GM12875 (cell line): Measurements from ENCODE around the gene GUCY2C.

Source experiments
- H3K4me3 ChIP-seq: one replicate; pipeline ENCODE4 v1.5.1; 2011; ENCODE audit warnings: low read depth, low read length, control low read depth
- TF ChIP-seq, protein P1 (sequence below): IDR thresholded peaks from 2 replicates; pipeline ENCODE4 v1.5.1; 2011; ENCODE audit warnings: low read depth, mild to moderate bottlenecking, control low read depth, inconsistent platforms, low read length, moderate library complexity, borderline replicate concordance; ENCODE audit not compliant: insufficient read depth

GUCY2C gene

DNA sequence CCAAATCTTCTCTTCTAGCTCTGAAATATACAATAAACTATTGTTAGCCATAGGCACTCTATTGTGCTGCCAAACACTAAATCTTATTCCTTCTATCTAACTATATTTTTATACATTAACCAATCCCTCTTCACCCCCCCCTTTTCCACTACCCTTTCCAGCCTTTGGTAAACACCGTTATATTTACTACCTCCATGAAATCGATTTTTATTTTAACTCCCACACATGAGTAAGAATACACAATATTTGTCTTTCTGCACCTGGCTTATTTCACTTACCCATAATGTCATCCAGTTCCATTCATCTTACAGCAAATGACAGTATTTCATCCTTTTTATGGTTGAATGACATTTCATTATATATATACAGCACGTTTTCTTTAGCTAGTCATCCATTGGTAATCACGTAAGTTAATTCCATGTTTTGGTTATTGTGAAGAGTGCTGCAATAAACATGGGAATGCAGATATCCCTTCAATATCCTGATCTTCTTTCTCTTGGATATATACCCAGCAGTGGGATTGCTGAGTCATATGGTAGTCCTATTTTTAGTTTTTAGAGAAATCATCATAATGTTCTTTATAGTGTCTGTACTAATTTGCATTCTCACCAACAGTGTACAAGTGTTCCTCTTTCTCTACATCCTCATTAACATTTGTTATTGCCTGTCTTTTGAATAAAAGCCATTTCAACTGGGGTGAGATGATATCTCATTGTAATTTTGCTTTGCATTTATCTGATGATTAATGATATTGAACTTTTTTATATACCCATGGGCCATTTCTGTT lies 94.5 kb downstream of the GUCY2C start:
- no peak overlapping the region for H3K4me3 ChIP-seq
- TF ChIP-seq, protein P1, sequence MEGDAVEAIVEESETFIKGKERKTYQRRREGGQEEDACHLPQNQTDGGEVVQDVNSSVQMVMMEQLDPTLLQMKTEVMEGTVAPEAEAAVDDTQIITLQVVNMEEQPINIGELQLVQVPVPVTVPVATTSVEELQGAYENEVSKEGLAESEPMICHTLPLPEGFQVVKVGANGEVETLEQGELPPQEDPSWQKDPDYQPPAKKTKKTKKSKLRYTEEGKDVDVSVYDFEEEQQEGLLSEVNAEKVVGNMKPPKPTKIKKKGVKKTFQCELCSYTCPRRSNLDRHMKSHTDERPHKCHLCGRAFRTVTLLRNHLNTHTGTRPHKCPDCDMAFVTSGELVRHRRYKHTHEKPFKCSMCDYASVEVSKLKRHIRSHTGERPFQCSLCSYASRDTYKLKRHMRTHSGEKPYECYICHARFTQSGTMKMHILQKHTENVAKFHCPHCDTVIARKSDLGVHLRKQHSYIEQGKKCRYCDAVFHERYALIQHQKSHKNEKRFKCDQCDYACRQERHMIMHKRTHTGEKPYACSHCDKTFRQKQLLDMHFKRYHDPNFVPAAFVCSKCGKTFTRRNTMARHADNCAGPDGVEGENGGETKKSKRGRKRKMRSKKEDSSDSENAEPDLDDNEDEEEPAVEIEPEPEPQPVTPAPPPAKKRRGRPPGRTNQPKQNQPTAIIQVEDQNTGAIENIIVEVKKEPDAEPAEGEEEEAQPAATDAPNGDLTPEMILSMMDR: no peak

DNA sequence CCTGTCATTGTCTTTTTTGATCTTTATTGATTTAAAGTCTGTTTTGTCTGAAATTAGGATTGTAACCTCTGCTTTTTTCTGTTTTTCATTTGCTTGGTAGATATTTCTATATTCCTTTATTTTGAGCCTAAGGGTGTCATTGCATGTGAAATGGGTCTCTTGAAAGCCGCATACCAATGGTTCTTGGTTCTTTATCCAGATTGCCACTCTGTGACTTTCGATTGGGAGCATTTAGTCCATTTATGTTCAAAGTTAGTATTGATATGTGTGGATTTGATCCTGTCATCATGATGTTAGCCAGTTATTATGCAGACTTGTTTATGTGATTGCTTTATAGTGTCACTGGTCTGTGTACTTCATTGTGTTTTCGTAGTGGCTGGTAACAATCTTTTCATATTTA lies 98.9 kb downstream of the GUCY2C start:
- no peak overlapping the region for H3K4me3 ChIP-seq
- TF ChIP-seq, protein P1: no peak

DNA sequence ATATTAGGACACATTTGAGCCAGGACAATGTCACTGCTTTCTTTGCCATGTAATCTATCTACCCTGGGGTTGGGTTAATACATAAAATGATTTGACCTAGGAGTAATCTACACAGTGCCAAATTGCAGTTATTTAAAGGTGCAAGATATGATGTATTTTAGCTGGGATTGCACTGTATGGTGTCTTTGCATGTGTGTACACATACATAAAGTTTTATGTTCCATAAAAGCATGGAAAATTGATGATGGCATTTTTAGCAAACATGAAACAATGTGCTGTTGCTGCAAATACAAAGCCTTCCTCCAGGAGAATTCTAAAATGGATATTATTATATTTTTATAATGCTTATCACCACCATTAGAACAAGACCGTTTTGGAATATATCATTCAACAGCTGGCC lies 104.7 kb downstream of the GUCY2C start:
- TF ChIP-seq, protein P1: no peak
- no peak overlapping the region for H3K4me3 ChIP-seq

DNA sequence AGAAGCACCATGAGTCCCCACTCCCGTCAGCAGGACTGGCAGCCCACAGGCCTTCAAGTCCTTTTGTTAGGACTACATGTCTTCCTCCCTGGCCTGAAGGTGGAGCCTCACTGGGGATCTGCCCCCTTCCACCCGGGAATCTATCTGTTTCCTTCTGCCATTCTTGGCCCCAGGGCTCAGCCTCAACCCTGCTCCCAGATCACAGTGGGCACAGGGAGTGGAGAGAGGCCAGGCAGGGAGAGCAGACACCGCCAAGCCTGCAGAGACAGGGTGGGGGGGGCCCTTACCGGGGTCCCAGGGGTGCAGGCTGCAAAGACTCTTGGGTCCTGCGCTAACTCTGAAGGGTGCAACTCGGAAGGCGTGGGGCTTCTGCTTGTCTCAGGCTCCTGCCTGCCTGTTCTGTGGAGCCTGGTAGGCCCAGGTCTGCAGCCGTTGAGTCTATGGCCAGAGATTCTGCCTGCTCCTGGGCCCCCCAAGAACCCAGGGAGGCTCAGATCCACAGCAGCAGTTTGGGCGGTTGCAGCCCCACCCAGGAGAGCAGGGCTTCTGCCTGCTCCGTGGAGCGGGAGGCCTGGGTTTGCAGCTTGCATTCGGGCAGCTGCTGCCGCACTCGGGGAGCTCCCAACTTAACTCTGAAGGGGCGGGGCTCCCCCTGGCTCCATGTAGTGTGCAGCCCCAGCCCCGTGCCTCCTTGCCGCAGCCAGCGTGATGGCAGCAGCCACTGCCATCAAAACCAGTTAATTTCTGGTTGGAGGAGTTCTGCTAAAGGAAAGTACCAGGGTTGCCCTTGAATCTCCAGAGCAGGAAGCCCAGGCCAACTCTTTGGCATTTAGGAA lies 107.0 kb downstream of the GUCY2C start:
- no peak overlapping the region for H3K4me3 ChIP-seq
- TF ChIP-seq, protein P1: no peak

DNA sequence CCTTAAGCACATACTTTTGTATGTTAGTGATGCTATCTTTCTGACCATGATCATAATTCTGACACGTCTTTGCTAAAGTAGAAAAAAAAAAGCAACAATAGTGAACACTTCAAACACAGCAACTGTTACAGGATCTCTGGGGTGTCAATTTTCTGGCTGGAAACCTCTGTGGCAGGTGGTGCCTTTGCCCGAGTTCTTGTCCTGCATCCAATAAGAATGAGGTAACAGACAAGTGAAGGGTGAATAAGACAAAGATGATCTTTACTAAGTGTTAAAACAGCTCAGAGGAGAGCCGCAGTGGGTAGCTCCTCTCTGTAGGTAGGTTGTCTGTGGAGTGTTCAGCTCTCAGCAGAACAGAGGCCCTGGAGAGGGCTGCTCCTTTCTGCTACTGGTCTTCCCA lies 107.8 kb downstream of the GUCY2C start:
- H3K4me3 ChIP-seq: no peak overlapping the region
- TF ChIP-seq, protein P1: no peak

DNA sequence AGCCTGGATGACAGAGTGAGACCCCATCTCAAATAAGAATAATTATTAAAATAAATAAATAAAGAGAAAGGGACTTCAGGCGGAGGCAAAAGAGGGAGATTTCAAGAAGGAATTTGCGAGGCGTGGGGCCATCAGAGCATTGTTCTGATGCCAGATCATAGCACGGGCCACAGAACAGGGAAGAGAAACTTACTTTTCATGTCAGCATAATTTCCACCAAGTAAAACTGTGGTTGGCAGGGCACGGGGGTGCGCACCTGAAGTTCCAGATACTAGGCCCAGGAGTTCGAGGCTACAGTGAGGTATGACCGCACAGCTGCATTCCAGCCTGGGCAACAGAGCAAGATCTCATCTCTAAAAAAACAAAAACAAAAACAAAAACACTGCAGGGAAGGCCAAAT lies 117.8 kb downstream of the GUCY2C start:
- TF ChIP-seq, protein P1: no peak
- H3K4me3 ChIP-seq: no peak overlapping the region
